SK-N-SH treated with all-trans-retinoic acid at 6 μM for 48 hours (cell line): ENCODE measurements around the gene PLEKHG4B.

Experiments used
- OSR1 ChIP-seq: fragments of 250-450 bp; sonication (Bioruptor Pico); IDR thresholded peaks from 2 replicates; pipeline ENCODE4 v1.8.0; 2022; ENCODE audit warnings: moderate library complexity, mild to moderate bottlenecking, inconsistent platforms
- PATZ1 ChIP-seq: fragments of 250-450 bp; sonication (Bioruptor Pico); IDR thresholded peaks from 2 replicates; pipeline ENCODE4 v1.8.0; 2020; ENCODE audit warnings: mild to moderate bottlenecking, moderate library complexity, borderline replicate concordance

- no peak for TF ChIP-seq OSR1
- TF ChIP-seq PATZ1 (CRISPR knock-in tag): no peak
Observed at GRCh38 chr5:96976-97660, 5.2 kb downstream of the PLEKHG4B start.
